ENCODE measurements around the gene QPCT. TPM values are rescaled to one million over a fixed set of nuclear protein-coding genes. Genes with fewer than 3 reads are reported as not detected.

The QPCT gene
- total and polyA plus RNA-seq, 2 donors from 2014 or later: 10.4 to 16.6 TPM

DNA sequence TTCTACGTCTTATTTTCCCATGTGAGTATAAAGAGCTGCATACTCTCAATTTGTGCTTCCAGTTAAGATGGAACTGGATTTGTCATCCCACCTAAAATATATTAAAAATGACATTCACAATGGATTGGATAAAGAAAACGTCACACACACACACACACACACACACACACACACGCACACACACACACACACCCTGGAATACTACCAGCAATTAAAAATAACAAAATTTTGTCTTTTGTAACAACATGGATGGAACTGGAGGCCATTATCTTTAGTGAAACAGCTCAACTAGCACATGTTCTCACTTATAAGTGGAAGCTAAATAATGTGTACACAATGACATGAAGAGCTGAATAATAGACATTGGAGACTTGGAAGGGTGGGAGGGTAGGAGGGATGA, 3.8 kb upstream of the QPCT start:
- no peak overlapping the region for H3K4me3 ChIP-seq (ENCODE audit: low read length in 3 of 3)
- no peaks in the 10 kb centered on the region for H3K36me3 ChIP-seq (ENCODE audit: control insufficient read depth in 2 of 3, insufficient read depth in 3 of 3, low read length in 3 of 3)
- no peaks in the 10 kb centered on the region for H3K4me1 ChIP-seq (ENCODE audit: control insufficient read depth in 2 of 3, insufficient read depth in 2 of 3, low read depth in 1 of 3, low read length in 3 of 3)
- intact Hi-C loops (cut with DNase I): no loop called here
- H3K27me3 ChIP-seq (ENCODE audit: control insufficient read depth, insufficient read depth, low read length): no peaks in the 10 kb centered on the region
- H3K9me3 ChIP-seq (ENCODE audit: control insufficient read depth in 2 of 3, insufficient read depth in 1 of 3, low read length in 3 of 3): no peaks in the 10 kb centered on the region
- TF ChIP-seq, protein P1, sequence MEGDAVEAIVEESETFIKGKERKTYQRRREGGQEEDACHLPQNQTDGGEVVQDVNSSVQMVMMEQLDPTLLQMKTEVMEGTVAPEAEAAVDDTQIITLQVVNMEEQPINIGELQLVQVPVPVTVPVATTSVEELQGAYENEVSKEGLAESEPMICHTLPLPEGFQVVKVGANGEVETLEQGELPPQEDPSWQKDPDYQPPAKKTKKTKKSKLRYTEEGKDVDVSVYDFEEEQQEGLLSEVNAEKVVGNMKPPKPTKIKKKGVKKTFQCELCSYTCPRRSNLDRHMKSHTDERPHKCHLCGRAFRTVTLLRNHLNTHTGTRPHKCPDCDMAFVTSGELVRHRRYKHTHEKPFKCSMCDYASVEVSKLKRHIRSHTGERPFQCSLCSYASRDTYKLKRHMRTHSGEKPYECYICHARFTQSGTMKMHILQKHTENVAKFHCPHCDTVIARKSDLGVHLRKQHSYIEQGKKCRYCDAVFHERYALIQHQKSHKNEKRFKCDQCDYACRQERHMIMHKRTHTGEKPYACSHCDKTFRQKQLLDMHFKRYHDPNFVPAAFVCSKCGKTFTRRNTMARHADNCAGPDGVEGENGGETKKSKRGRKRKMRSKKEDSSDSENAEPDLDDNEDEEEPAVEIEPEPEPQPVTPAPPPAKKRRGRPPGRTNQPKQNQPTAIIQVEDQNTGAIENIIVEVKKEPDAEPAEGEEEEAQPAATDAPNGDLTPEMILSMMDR (IDR thresholded peaks at IDR 0.05; ENCODE audit: borderline replicate concordance, extremely low read depth, insufficient read depth): no peak
- no peak overlapping the region for H3K9ac ChIP-seq (ENCODE audit: low read length in 3 of 3)
- DNase-seq (no peak), FAIRE-seq (no peak)
- no peak overlapping the region for H3K27ac ChIP-seq (ENCODE audit: low read depth in 2 of 2, low read length in 2 of 2)

DNA sequence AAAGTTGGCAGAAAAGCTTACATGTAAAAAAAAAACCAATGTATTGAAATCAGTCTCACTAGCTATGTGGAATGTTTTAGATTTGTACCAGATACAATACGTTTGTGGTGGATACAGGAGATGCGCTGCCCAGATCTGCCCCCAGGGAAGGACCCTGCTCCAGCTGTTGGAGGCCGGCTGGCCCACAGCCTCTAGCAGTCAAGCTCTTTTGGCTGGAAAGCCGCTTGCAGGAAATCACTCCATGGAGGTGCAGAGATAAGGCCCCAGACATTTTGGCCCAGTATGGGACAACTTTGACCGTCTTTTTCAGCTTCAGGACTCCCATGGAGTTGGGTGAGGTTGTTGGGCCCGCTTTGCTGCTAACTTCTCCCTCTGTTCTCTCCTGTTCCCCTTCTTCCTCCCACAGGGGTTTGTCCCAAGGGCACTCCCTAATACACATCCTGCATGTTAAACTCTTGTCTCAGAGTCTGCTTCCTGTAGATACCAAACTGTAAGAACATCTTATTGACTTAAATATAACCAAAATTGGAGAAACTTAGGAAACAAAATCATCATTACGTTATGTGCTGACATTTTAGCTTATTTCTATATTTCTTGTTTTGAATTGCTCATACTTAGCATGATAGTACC, 1.7 kb upstream of the QPCT start:
- intact Hi-C loops (cut with DNase I): no loop called here
- no peaks in the 10 kb centered on the region for H3K9me3 ChIP-seq (ENCODE audit: control insufficient read depth in 2 of 3, insufficient read depth in 1 of 3, low read length in 3 of 3)
- no peaks in the 10 kb centered on the region for H3K4me1 ChIP-seq (ENCODE audit: control insufficient read depth in 2 of 3, insufficient read depth in 2 of 3, low read depth in 1 of 3, low read length in 3 of 3)
- TF ChIP-seq, protein P1 (IDR thresholded peaks at IDR 0.05; ENCODE audit: borderline replicate concordance, extremely low read depth, insufficient read depth): no peak
- H3K36me3 ChIP-seq (ENCODE audit: control insufficient read depth in 2 of 3, insufficient read depth in 3 of 3, low read length in 3 of 3): no peaks in the 10 kb centered on the region
- no peaks in the 10 kb centered on the region for H3K27me3 ChIP-seq (ENCODE audit: control insufficient read depth, insufficient read depth, low read length)
- H3K27ac ChIP-seq (ENCODE audit: low read depth in 2 of 2, low read length in 2 of 2): no peak overlapping the region
- DNase-seq: no peak
- no peak for FAIRE-seq
- H3K9ac ChIP-seq (ENCODE audit: low read length in 3 of 3): no peak overlapping the region
- no peak overlapping the region for H3K4me3 ChIP-seq (ENCODE audit: low read length in 3 of 3)

DNA sequence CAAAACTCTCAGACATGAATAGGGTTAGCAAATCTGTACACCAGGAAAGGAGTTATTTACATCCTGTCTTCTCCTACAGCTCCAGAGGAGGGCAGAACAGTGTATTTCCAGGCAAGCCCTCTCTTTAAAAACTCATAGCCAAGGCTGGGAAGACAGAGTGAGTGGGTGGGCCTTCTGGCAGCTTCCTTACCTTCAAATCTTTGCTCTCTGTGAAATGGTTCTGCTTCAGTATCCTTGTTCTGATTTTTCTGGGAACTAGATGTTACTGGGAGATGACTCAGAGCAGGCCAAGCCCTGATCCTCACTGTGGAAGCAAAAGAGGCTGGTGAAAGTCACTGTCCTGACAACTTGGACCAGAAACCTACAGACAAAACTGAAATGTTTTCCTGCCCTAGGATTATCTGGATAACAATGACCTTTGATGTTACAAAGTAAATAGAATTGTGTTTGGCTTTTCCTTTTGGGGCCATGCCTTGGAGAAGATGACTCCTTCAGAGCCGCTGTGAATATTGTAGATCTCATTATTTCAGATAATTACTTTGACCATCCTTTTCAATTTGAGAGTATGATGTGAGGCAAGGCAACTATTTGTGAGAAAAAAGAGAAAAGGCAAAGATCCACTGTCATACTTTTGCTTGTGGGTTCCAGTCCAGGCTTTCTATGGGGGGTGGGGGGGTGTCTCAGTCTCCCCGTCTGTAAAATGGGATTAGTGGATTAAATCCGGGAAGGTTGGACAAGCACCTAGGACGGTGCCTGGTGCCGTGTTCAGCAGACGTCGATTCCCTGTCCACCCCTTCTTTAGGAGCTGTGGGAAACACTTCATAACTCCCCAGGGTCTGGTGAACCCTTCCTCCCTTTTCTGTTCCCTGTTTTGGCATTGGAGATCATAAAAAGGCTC, 644 bp upstream of the QPCT start:
- H3K9ac ChIP-seq (ENCODE audit: low read length in 3 of 3): peak overlapping the region in 1 of 3 donors; percentile 36
- H3K36me3 ChIP-seq (ENCODE audit: control insufficient read depth in 2 of 3, insufficient read depth in 3 of 3, low read length in 3 of 3): no peaks in the 10 kb centered on the region
- peak overlapping the region in 2 of 3 donors; percentile 48 to 63 for H3K4me3 ChIP-seq (ENCODE audit: low read length in 3 of 3)
- no peaks in the 10 kb centered on the region for H3K4me1 ChIP-seq (ENCODE audit: control insufficient read depth in 2 of 3, insufficient read depth in 2 of 3, low read depth in 1 of 3, low read length in 3 of 3)
- H3K9me3 ChIP-seq (ENCODE audit: control insufficient read depth in 2 of 3, insufficient read depth in 1 of 3, low read length in 3 of 3): no peaks in the 10 kb centered on the region
- no peak for FAIRE-seq
- H3K27me3 ChIP-seq (ENCODE audit: control insufficient read depth, insufficient read depth, low read length): no peaks in the 10 kb centered on the region
- TF ChIP-seq, protein P1 (IDR thresholded peaks at IDR 0.05; ENCODE audit: borderline replicate concordance, extremely low read depth, insufficient read depth): peak; percentile 27
- peak in 3 of 5 donors; percentile 30 to 64 (median 48) for DNase-seq
- H3K27ac ChIP-seq (ENCODE audit: low read depth in 2 of 2, low read length in 2 of 2): no peak overlapping the region
- intact Hi-C loops (cut with DNase I): no loop called here
